Sigmoid colon (tissue), 7 donors: ENCODE measurements around the gene OR2L2. TPM values are rescaled to one million over a fixed set of nuclear protein-coding genes. Genes with fewer than 3 reads are reported as not detected.

ENCODE experiments used
- DNase-seq: peaks from one replicate; pipeline ENCODE4 v3.0.0-alpha.2; 2019
- H3K27ac ChIP-seq, 4 donors: fragments of 200-600 bp; sonication (generic); one replicate each; pipeline ENCODE4 v1.5.1; 2016 to 2019; ENCODE audit warnings: mild to moderate bottlenecking in 1 of 4
- H3K27me3 ChIP-seq, 3 donors: fragments of 200-600 bp; sonication (generic); one replicate each; pipeline ENCODE4 v1.5.1; 2019; ENCODE audit warnings: mild to moderate bottlenecking in 1 of 3
- H3K36me3 ChIP-seq, 4 donors: fragments of 200-600 bp; sonication (generic); one replicate each; pipeline ENCODE4 v1.5.1; 2016 to 2019
- H3K4me1 ChIP-seq, 4 donors: fragments of 200-600 bp; sonication (generic); one replicate each; pipeline ENCODE4 v1.5.1; 2017 to 2019
- H3K4me3 ChIP-seq, 4 donors: fragments of 200-600 bp; sonication (generic); one replicate each; pipeline ENCODE4 v1.5.1; 2017 to 2019; ENCODE audit warnings: mild to moderate bottlenecking in 2 of 4, moderate library complexity in 1 of 4
- H3K9me3 ChIP-seq, 4 donors: fragments of 200-600 bp in 3 of 4; sonication (generic) in 3 of 4; one replicate each; pipeline versions ENCODE4 v1.5.1 to v1.6.1; 2013 to 2019
- CTCF ChIP-seq, 4 experiments: fragments of 450-650 bp in 3 of 4; fragments of 200-600 bp in 1 of 4; IDR thresholded peaks; one replicate each; pipeline ENCODE4 v1.5.1; 2016 to 2019; ENCODE audit warnings: antibody characterized with exemption in 4 of 4, mild to moderate bottlenecking in 3 of 4, moderate library complexity in 2 of 4
- EP300 ChIP-seq, 4 donors: sonication (generic); formaldehyde crosslinking; IDR thresholded peaks; one replicate each; pipeline ENCODE4 v1.6.1; 2017; ENCODE audit warnings: antibody characterized with exemption in 4 of 4
- POLR2A ChIP-seq, 2 donors: fragments of 450-650 bp; IDR thresholded peaks; one replicate each; pipeline ENCODE4 v1.6.1; 2016; ENCODE audit warnings: antibody characterized with exemption in 2 of 2, mild to moderate bottlenecking in 2 of 2, moderate library complexity in 2 of 2
- POLR2AphosphoS5 ChIP-seq, 4 donors: sonication (generic); formaldehyde crosslinking; IDR thresholded peaks; one replicate each; pipeline ENCODE4 v1.6.1; 2017; ENCODE audit warnings: antibody characterized with exemption in 4 of 4
- WGBS, 2 donors: extraction: QIAGEN DNeasy Blood & Tissue Kit; methylation state at CpG; one replicate each; pipeline ENCODE4 v1.1.7; 2013; 5-methylcytosine and 5-hydroxymethylcytosine counted together
- intact Hi-C: fragments of 100-400 bp; cut with DNase I; formaldehyde crosslinking; loops from one replicate; pipeline ENCODE4 v1.15.1; 2023
- polyA plus RNA-seq, 3 donors: library from polyadenylated mRNA; stranded (reverse); fragments of 200-250 nt; gene quantifications; one replicate each; pipeline ENCODE4 v1.2.3, GENCODE V29; 2013
- total RNA-seq, 4 donors: library from RNA; depleted of rRNA; stranded (reverse); fragments of >200 nt; gene quantifications; one replicate each; pipeline ENCODE4 v1.1.0, GENCODE V29; 2016
- donor health status: healthy with polysubstance abuse.
- donor health status: Bipolar disorder and iron deficiency.
- donor health status: healthy.

The OR2L2 gene
- total RNA-seq (under 1 TPM in 2 of 4 donors, not detected in 2; under 0.01 to 0.81 TPM), polyA plus RNA-seq (under 1 TPM in 1 of 3 donors, not detected in 2; 0.06 TPM)

GRCh38 chr1:248029770-248030169 is at the start of gene OR2L2:
Gene OR2L2 (plus strand): TSS chr1:248030070. CDS start chr1:248038268, 8,198 bp downstream.
- H3K27me3 ChIP-seq, result no peaks in the 10 kb centered on the region
- H3K4me3 ChIP-seq, result no peak within 1 kb of the TSS
- no peak for DNase-seq
- H3K9me3 ChIP-seq, result no peaks in the 10 kb centered on the region
- no peaks in the 10 kb centered on the region for H3K4me1 ChIP-seq
- H3K27ac ChIP-seq, result no peak within 1 kb of the TSS
- intact Hi-C loops, result no loop called here
- WGBS, 2 donors, result 25 to 39% methylated on average over 2 of the region's 2 CpGs
- TF ChIP-seq POLR2AphosphoS5 (IDR thresholded peaks at IDR 0.05) (no peak), POLR2A (IDR thresholded peaks at IDR 0.05) (no peak), EP300 (IDR thresholded peaks at IDR 0.05) (no peak), CTCF (IDR thresholded peaks at IDR 0.05) (no peak)
- H3K36me3 ChIP-seq, result no peaks in the 10 kb centered on the region

GRCh38 chr1:247992986-247993385 is 36.9 kb upstream of the OR2L2 start:
- no peak for DNase-seq
- no peaks in the 10 kb centered on the region for H3K36me3 ChIP-seq
- no peaks in the 10 kb centered on the region for H3K4me1 ChIP-seq
- TF ChIP-seq EP300 (IDR thresholded peaks at IDR 0.05), result no peak
- TF ChIP-seq POLR2A (IDR thresholded peaks at IDR 0.05), result no peak
- intact Hi-C loops, result no loop called here
- WGBS, 2 donors, result 41% methylated on average over 2 of the region's 2 CpGs
- H3K27me3 ChIP-seq, result no peaks in the 10 kb centered on the region
- no peaks in the 10 kb centered on the region for H3K9me3 ChIP-seq
- no peak overlapping the region for H3K27ac ChIP-seq
- H3K4me3 ChIP-seq, result no peak overlapping the region

- intact Hi-C loops, result no loop called here
- Histone ChIP-seq H3K4me1 (no peaks in the 10 kb centered on the region), H3K27ac (no peak overlapping the region), H3K9me3 (no peaks in the 10 kb centered on the region), H3K36me3 (no peaks in the 10 kb centered on the region), H3K4me3 (no peak overlapping the region), H3K27me3 (no peaks in the 10 kb centered on the region)
- 30 to 66% methylated on average over 2 of the region's 2 CpGs for WGBS, 2 donors
- DNase-seq, result no peak
- TF ChIP-seq CTCF (IDR thresholded peaks at IDR 0.05) (no peak), POLR2A (IDR thresholded peaks at IDR 0.05) (no peak), EP300 (IDR thresholded peaks at IDR 0.05) (no peak), POLR2AphosphoS5 (IDR thresholded peaks at IDR 0.05) (no peak)
These were observed 31.1 kb upstream of the OR2L2 start for GRCh38 chr1:247998811-247999210.

GRCh38 chr1:248000169-248000568 is 29.7 kb upstream of the OR2L2 start:
- TF ChIP-seq CTCF (IDR thresholded peaks at IDR 0.05) (no peak), POLR2A (IDR thresholded peaks at IDR 0.05) (no peak), EP300 (IDR thresholded peaks at IDR 0.05) (no peak), POLR2AphosphoS5 (IDR thresholded peaks at IDR 0.05) (no peak)
- Histone ChIP-seq H3K4me1 (no peaks in the 10 kb centered on the region), H3K36me3 (no peaks in the 10 kb centered on the region), H3K27me3 (no peaks in the 10 kb centered on the region), H3K27ac (no peak overlapping the region), H3K4me3 (no peak overlapping the region), H3K9me3 (no peaks in the 10 kb centered on the region)
- intact Hi-C loops, result no loop called here
- DNase-seq, result no peak
- 93 to 97% methylated on average over 1 of the region's 1 CpG for WGBS, 2 donors

- H3K4me3 ChIP-seq, result no peak overlapping the region
- no peaks in the 10 kb centered on the region for H3K27me3 ChIP-seq
- peaks cover 0 to 10% (median 2%) of the 10 kb centered on the region in 4 donors for H3K9me3 ChIP-seq
- no peaks in the 10 kb centered on the region for H3K36me3 ChIP-seq
- no peak overlapping the region for H3K27ac ChIP-seq
- intact Hi-C loops, result no loop called here
- 35 to 60% methylated on average over 1 of the region's 1 CpG for WGBS, 2 donors
- no peak for DNase-seq
- H3K4me1 ChIP-seq, result no peaks in the 10 kb centered on the region
- no peak for TF ChIP-seq CTCF (IDR thresholded peaks at IDR 0.05)
These were observed 22.1 kb upstream of the OR2L2 start for GRCh38 chr1:248007778-248008177.
